Motor neuron (in vitro differentiated cells): ENCODE measurements around the gene DENND2A. TPM values are rescaled to one million over a fixed set of nuclear protein-coding genes. Genes with fewer than 3 reads are reported as not detected.

Source experiments
- ATAC-seq, 8 experiments: fragments of 200-7000 bp; cut with Tn5 transposase; replicated peaks in 6 of 8; 2 replicates each; pipeline ENCODE4 v1.8.0; 2021; ENCODE audit warnings: mild to moderate bottlenecking in 8 of 8, moderate library complexity in 8 of 8
- H3K27ac ChIP-seq, 2 donors: fragments of 250-450 bp; sonication (Bioruptor Pico); 2 replicates each; pipeline ENCODE4 v1.9.0; 2021; ENCODE audit warnings: antibody characterized with exemption in 2 of 2, mild to moderate bottlenecking in 2 of 2, moderate library complexity in 1 of 2
- H3K4me1 ChIP-seq, 2 donors: fragments of 250-450 bp; sonication (Bioruptor Pico); replicated peaks in 1 of 2; 2 replicates each; pipeline ENCODE4 v1.6.1; 2021; ENCODE audit warnings: antibody characterized with exemption in 2 of 2, mild to moderate bottlenecking in 2 of 2, moderate library complexity in 1 of 2
- H3K4me3 ChIP-seq, 5 donors: fragments of 250-450 bp; sonication (Bioruptor Pico); 2 replicates each; pipeline ENCODE4 v1.9.0; 2021; ENCODE audit warnings: antibody characterized with exemption in 5 of 5, mild to moderate bottlenecking in 5 of 5, moderate library complexity in 4 of 5
- WGBS, 10 experiments: fragments of 450-650 bp; shearing (Covaris generic); methylation state at CpG; one replicate each; pipeline ENCODE4 v1.0.0; 2022; 5-methylcytosine and 5-hydroxymethylcytosine counted together
- in situ Hi-C, 9 experiments: fragments of 400-800 bp; cut with MboI; loops; one replicate each; pipeline ENCODE4 v1.15.0; 2021; ENCODE audit warnings: low sequenced_read_pairs in 9 of 9, low pct_unique_long_range_greater_than_20kb in 2 of 9; ENCODE audit not compliant: unreplicated experiment in 9 of 9
- total RNA-seq, 8 experiments: library from RNA; unstranded; fragments of 300-600 nt; gene quantifications; 2 replicates each; pipeline versions ENCODE4 v1.2.3 to v1.2.4, GENCODE V29; 2022

DENND2A gene
- total RNA-seq, 8 experiments from 2014 or later: 5.6 to 56.3 (median 28.6) TPM

DNA sequence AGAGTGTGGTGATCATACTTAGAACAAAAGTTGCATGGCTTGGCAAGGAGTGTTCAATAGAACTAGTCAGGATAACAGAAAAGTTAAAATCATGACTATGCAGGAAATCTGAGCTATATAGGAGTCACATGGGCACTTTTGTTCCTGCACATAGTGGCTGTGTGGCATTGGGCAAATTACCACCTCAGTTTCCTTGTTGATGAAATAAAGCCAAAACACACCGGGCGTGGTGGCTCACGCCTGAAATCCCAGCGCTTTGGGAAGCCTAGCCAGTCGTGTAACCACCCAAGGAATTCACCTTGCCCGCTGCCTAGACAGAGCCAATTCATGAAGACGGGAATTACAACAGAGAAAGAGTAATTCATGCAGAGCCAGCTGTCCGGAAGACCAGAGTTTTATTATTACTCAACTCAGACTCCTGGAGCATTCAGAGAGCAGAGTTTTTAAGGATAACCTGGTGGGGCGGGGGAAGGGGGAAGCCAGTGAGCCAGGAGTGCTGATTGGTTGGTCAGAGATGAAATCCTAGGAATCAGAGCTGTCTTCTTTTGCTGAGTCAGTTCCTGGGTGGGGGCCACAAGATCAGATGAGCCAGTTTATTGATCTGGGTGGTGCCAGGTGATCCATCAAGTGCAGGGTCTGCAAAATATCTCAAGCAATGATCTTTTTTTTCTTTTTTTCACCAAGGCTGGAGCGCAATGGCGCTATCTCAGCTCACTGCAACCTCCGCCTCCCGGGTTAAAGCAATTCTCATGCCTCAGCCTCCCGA is 154.9 kb downstream of the DENND2A start:
- peak in 3 of 8 experiments; percentile 18 to 73 (median 62) for ATAC-seq
- Histone ChIP-seq H3K4me1 (no peaks in the 10 kb centered on the region), H3K27ac (no peak overlapping the region), H3K4me3 (no peak overlapping the region)
- WGBS, 10 experiments: 51 to 97% (median 71%) methylated on average over 2 to 9 of the region's 14 CpGs; no CpG with 5 or more reads in 1 of the 10 experiments
- in situ Hi-C loops: no loop called here

DNA sequence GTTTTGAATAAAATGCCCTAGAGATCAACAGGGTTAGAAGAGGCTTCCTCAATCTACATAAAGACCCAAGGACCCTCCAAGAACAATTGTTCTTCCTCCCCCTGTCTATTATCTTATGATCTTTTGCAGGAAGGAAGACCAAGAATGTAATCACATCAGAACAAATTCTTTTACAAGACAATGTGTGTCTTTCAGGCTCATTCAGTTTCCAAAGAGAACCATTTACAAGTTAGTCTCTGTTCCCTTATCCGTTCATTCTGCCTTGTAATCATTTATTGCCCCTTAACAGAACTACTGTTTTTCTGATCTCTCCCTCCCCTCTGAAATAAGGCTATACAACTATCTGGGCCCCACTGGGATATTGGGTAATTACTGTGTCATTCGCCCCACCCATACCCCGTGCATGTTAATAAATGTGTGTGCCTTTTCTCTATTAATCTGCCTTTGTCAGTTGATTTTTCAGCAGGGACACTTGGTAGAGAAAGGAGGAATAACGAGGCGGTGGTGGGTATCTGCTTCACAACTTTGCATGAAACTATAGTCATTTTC is 155.6 kb downstream of the DENND2A start:
- 16 to 71% (median 32%) methylated on average over 1 to 5 of the region's 5 CpGs for WGBS, 10 experiments
- Histone ChIP-seq H3K4me1 (no peaks in the 10 kb centered on the region), H3K4me3 (no peak overlapping the region), H3K27ac (no peak overlapping the region)
- ATAC-seq: peak in 5 of 8 experiments; percentile 26 to 66 (median 45)
- in situ Hi-C loops: no loop called here

DNA sequence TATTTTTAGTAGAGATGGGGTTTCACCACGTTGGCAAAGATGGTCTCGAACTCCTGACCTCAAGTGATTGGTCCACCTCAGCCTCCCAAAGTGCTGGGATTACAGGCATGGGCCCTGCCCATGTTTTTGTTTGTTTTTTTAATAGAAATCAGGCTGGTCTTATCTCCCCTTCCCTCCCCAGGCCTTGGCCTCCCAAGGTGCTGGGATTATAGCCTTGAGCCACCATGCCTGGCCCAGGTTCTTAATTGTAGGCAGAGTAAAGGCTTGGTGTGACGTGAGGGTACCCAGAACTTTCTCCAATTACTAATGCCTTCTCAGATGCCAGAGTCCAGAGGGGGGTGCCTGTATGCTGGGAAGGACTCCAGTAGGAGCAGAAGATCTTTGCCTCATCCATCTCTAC is 156.1 kb downstream of the DENND2A start:
- no peaks in the 10 kb centered on the region for H3K4me1 ChIP-seq
- H3K27ac ChIP-seq: no peak overlapping the region
- in situ Hi-C loops: no loop called here
- WGBS, 10 experiments: 40 to 94% (median 69%) methylated on average over 1 to 3 of the region's 3 CpGs; no CpG with 5 or more reads in 5 of the 10 experiments
- no peak overlapping the region for H3K4me3 ChIP-seq
- no peak for ATAC-seq

DNA sequence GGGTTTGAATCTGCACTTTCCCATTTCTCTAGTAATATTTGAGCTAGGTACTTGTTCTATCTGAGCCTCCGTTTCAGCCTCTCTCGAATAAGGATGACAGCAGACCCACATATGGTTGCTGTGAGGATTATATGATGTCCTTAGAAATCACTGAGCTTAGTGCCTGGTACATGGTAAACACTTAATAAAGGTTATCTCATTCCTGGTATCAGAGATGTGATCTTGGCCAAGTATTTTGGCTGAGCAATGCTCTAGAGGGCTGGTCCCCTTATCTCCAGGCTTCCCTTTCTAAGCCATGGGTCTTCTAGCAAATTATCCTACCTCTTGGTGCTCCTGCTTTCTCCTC is 160.9 kb downstream of the DENND2A start:
- ATAC-seq: peak in 2 of 8 experiments; percentile 2 to 3
- Histone ChIP-seq H3K4me3 (peak overlapping the region; percentile 72 to 93 (median 83)), H3K27ac (peak overlapping the region in 1 of 2 donors; percentile 95), H3K4me1 (peaks cover 6 to 17% of the 10 kb centered on the region in 2 donors)
- in situ Hi-C loops: no loop called here
- WGBS, 10 experiments: 0 to 43% (median 10%) methylated on average over 1 to 2 of the region's 2 CpGs; no CpG with 5 or more reads in 5 of the 10 experiments

DNA sequence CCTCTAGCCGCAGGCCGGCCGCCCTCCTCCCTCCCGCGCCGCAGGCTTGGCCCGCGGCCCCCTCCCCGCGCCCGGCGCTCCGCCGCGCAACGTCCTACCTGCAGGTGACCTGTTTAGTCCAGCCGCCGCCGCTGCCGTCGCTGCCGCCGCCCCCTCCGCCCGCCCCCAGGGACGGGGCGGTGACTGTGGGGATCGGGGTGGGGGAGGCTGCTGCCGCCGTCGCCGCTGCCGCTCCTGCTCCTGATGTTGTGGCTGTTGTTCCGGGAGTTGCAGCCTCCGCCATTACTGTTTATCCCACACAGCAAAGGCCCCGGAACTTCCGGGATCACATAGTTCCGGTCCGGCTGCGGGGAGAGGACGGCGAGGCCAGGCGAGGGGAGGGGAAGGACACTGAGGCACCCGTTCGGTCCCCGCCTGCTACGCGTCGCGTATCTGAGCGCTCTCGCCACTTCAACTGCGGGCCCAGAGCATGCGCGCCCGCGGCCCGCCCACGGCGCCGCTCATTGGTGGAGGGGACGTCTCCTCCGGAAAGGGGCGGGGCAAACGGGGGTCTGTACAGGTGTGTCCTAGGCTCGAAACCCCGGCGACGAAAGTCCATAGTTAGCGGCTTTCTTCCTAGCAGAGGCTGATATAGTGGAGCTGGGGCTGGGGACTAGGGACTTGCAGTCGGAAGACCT is 161.4 kb downstream of the DENND2A start, which contains the start of gene MKRN1:
MKRN1 (minus strand) TSS at position 444 of the 677 bp plus-strand sequence; CDS start at position 283, 161 bp downstream.
- Histone ChIP-seq H3K4me1 (peaks cover 6 to 17% of the 10 kb centered on the region in 2 donors), H3K27ac (peak within 1 kb of the TSS; percentile 85 to 95), H3K4me3 (peak within 1 kb of the TSS; percentile 72 to 93 (median 83))
- in situ Hi-C loops: no loop called here
- WGBS, 10 experiments: 0% methylated on average over 1 of the region's 71 CpGs; no CpG with 5 or more reads in 7 of the 10 experiments
- ATAC-seq: peak; percentile 93 to 96 (median 94)

DNA sequence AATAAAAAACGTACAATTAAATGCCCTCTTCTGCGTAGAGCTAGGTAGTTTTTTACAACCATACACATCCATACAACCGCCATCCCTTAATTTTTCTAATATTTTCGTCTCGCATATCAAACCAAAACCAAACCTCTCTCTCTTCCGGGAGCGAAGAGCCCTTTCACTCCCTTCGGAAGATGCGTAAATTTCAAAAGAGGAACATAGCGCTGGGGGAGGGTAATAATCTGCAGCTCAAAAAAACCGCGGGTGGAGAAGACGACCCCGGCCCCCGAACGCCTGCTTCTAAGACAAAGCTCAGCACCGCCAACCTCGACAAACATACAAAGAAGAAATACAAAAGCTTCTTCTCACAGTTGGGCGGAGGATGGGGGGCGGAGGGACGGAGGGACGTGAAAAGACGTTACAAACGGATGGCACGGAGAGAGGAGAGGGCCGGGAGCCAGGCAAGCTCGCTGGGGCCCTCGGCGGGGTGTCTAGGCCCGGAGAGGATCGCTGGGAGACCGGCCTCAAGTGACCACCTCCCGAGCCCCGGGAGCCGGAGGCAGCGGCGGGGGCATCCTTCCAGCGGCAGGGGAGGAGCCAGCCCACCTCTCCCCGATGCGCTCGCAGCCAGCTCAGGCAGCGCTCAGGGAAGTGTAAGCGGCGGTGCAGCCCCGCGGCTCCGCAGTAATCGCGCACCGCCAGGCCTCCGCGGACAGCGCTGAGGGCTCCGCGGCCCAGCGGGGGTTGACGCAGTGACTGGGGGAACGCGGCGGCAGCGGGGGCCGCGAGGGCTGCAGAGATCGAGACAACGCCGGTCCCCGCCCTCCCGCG is 162.2 kb downstream of the DENND2A start:
- ATAC-seq: peak in 3 of 8 experiments; percentile 11 to 60 (median 36)
- 0 to 10% (median 0%) methylated on average over 1 to 16 of the region's 69 CpGs; no CpG with 5 or more reads in 2 of the 10 experiments for WGBS, 10 experiments
- Histone ChIP-seq H3K4me3 (peak overlapping the region; percentile 72 to 93 (median 83)), H3K27ac (peak overlapping the region; percentile 85 to 95), H3K4me1 (peaks cover 6 to 17% of the 10 kb centered on the region in 2 donors)
- in situ Hi-C loops: no loop called here

DNA sequence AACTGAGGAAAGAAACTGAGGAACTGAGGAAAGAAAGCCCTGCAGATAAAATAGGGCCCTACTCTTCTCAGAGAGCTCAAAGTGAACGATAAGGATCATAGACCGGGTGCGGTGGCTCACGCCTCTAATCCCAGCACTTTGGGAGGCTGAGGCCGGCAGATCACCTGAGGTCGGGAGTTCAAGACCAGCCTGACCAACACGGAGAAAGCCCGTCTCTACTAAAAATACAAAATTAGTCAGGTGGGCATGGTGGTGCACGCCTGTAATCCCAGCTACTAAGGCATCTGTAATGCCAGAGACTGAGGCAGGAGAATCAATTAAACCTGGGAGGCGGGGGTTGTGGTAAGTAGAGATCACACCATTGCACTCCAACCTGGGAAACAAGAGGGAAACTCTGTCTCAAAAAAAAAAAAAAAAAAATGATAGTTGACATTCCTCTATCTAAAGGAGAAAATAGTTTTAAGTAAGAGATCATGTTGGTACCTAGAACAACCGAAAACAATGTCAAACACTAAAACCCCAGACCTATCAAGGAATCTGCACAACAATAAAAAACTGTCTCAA is 163.8 kb downstream of the DENND2A start:
- H3K4me1 ChIP-seq: peaks cover 6 to 17% of the 10 kb centered on the region in 2 donors
- no peak overlapping the region for H3K27ac ChIP-seq
- ATAC-seq: no peak
- in situ Hi-C loops: no loop called here
- no peak overlapping the region for H3K4me3 ChIP-seq
- WGBS, 10 experiments: 51 to 100% (median 85%) methylated on average over 1 to 11 of the region's 11 CpGs; no CpG with 5 or more reads in 2 of the 10 experiments

DNA sequence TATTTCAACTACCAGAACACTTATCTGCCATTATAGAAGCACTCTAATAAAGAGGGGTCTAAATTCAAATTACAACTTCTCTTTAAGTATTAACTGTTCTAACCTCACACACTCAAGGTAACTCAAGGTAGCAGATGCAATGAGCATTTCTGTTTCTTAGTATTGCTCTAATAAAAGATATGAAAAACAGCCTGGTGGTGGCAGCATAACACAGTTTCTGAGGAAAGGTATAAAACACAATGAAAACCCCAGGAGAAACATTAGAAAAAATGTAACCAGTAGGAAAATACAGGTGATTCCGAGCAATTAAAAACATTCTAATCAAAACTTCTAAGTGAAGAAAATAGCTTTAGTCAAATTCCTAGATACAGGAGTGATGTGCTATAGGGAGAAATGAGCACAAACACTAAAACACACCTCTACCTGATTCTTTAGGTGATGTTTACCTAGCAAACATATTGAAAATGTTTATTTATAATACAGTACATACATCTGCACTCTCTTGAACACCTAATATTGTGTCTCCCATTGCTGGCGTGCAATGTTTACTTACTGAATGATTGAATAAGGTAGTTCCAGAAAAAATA is 164.8 kb downstream of the DENND2A start:
- H3K4me1 ChIP-seq: peaks cover 6 to 17% of the 10 kb centered on the region in 2 donors
- no peak for ATAC-seq
- in situ Hi-C loops: no loop called here
- peak overlapping the region in 1 of 5 donors; percentile 6 for H3K4me3 ChIP-seq
- H3K27ac ChIP-seq: no peak overlapping the region
- 25 to 71% (median 44%) methylated on average over 1 to 2 of the region's 2 CpGs; no CpG with 5 or more reads in 3 of the 10 experiments for WGBS, 10 experiments

Other genes starting within 250 kb of the DENND2A start
- 10 to 100 TPM; 32.0 to 61.2 (median 38.2) TPM for gene SLC37A3, start 242.3 kb downstream of the DENND2A start, total RNA-seq
- gene RAB19, start 236.8 kb downstream of the DENND2A start, total RNA-seq: not detected
- 100 to 1,000 TPM in 2 of 8 experiments, 10 to 100 TPM in 6; 66.2 to 114 (median 94.8) TPM for gene MKRN1, start 161.3 kb downstream of the DENND2A start, total RNA-seq
- gene ADCK2, start 32.1 kb upstream of the DENND2A start, total RNA-seq: 10 to 100 TPM in 6 of 8 experiments, 1 to 10 TPM in 2; 5.0 to 18.8 (median 13.2) TPM
- 100 to 1,000 TPM; 168 to 313 (median 248) TPM for gene NDUFB2, start 55.9 kb upstream of the DENND2A start, total RNA-seq